DND-41 (cell line): Measurements from ENCODE around the gene SNRPA1.

Experiments
- ATAC-seq: fragments of 200-7000 bp; cut with Tn5 transposase; 3 replicates; pipeline ENCODE4 v1.9.1; 2021; ENCODE audit warnings: low read depth; ENCODE audit not compliant: insufficient read depth
- DNase-seq: peaks from one replicate; pipeline ENCODE4 v3.0.0-alpha.2; 2020
- H2AFZ ChIP-seq: 2 replicates; pipeline ENCODE4 v1.6.0; 2012; ENCODE audit warnings: low read depth, low read length
- H3K27ac ChIP-seq: 2 replicates; pipeline ENCODE4 v1.5.1; 2012; ENCODE audit warnings: low read length, inconsistent platforms
- H3K27me3 ChIP-seq: fragments of 200-600 bp; sonication (generic); 2 replicates; pipeline ENCODE4 v1.6.0; 2012; ENCODE audit warnings: low read length, mild to moderate bottlenecking, inconsistent platforms; ENCODE audit not compliant: insufficient read depth, poor library complexity
- H3K36me3 ChIP-seq: 2 replicates; pipeline ENCODE4 v1.5.1; 2012; ENCODE audit warnings: low read length, inconsistent platforms; ENCODE audit not compliant: insufficient read depth
- H3K4me1 ChIP-seq: 2 replicates; pipeline ENCODE4 v1.5.1; 2012; ENCODE audit warnings: mild to moderate bottlenecking, low read length; ENCODE audit not compliant: insufficient read depth
- H3K4me2 ChIP-seq: 2 replicates; pipeline ENCODE4 v1.6.0; 2012; ENCODE audit warnings: mild to moderate bottlenecking, moderate library complexity, low read length, inconsistent platforms; ENCODE audit not compliant: insufficient read depth
- H3K4me3 ChIP-seq, 2 experiments: fragments of 200-600 bp in 1 of 2; shearing (Covaris generic) in 1 of 2; 2 replicates each; pipeline ENCODE4 v1.5.1; 2012 to 2016; ENCODE audit warnings: inconsistent platforms in 2 of 2, low read length in 2 of 2, mild to moderate bottlenecking in 2 of 2, low read depth in 1 of 2, moderate library complexity in 1 of 2
- H3K79me2 ChIP-seq: 2 replicates; pipeline ENCODE4 v1.6.0; 2012; ENCODE audit warnings: low read length, inconsistent platforms; ENCODE audit not compliant: insufficient read depth
- H3K9ac ChIP-seq: 2 replicates; pipeline ENCODE4 v1.6.0; 2012; ENCODE audit warnings: low read depth, mild to moderate bottlenecking, inconsistent platforms, low read length, moderate library complexity
- H3K9me3 ChIP-seq: 2 replicates; pipeline ENCODE4 v1.5.1; 2012; ENCODE audit warnings: low read length, moderate library complexity, mild to moderate bottlenecking, inconsistent platforms; ENCODE audit not compliant: insufficient read depth, severe bottlenecking
- H4K20me1 ChIP-seq: 2 replicates; pipeline ENCODE4 v1.6.0; 2012; ENCODE audit warnings: low read length; ENCODE audit not compliant: insufficient read depth
- EZH2 ChIP-seq: IDR thresholded peaks from 3 replicates; pipeline ENCODE4 v1.6.1; 2012; ENCODE audit warnings: borderline replicate concordance, low read depth, mild to moderate bottlenecking, moderate library complexity, low read length, inconsistent platforms; ENCODE audit not compliant: severe bottlenecking
- TF ChIP-seq, protein P1 (sequence below): IDR thresholded peaks from 2 replicates; pipeline ENCODE4 v1.5.1; 2012; ENCODE audit warnings: borderline replicate concordance, low read length, moderate library complexity, mild to moderate bottlenecking; ENCODE audit not compliant: poor library complexity, severe bottlenecking; ENCODE audit errors: extremely low read depth

Gene SNRPA1

DNA sequence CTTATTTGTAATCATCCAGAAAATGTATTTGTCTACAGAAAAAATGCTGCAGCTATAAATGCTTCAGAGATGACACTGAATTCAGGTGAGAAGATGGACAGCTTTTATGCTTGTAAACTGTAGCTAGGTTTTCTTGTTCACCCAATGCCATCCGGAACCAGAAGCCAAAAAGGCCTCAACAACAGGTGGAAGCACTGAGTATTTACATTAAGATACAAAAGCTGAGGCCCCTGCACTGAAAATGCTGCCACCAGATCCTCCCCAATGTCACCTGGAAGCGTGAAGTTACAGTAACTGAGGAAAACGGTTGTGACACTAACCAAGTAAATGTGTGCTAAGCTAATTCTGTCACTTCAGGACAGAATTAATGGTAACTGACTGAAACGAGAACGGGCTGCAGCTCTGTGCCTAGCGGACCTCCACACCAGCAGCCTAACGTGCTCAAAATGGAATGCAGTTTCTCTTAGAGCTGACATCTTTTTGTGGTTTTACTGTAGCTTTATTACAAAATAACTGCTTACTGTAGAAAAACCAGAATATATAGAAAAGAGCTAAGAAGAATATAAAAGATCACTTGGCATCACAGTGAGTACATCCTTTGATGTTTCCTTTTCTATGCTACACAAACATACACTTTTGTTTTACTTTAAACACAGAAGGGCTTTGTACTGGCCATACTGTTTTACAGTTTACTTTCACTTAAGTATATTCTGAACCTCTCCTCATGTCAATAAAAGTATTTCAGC is 50.8 kb downstream of the SNRPA1 start:
- Histone ChIP-seq H3K4me1 (peaks cover 75% of the 10 kb centered on the region), H3K4me3 (no peak overlapping the region), H2AFZ (no peak overlapping the region), H3K36me3 (peaks cover 15% of the 10 kb centered on the region), H4K20me1 (peaks cover 18% of the 10 kb centered on the region), H3K27ac (peak overlapping the region; percentile 89), H3K27me3 (no peaks in the 10 kb centered on the region), H3K9me3 (no peaks in the 10 kb centered on the region), H3K4me2 (peak overlapping the region; percentile 50), H3K79me2 (peaks cover 95% of the 10 kb centered on the region), H3K9ac (peak overlapping the region; percentile 20; the same call in 1 of the 2 replicates)
- DNase-seq (peak; percentile 14), ATAC-seq (0 out of 3 replicates have a peak, but pooled peaks have one; percentile 17)
- TF ChIP-seq, protein P1, sequence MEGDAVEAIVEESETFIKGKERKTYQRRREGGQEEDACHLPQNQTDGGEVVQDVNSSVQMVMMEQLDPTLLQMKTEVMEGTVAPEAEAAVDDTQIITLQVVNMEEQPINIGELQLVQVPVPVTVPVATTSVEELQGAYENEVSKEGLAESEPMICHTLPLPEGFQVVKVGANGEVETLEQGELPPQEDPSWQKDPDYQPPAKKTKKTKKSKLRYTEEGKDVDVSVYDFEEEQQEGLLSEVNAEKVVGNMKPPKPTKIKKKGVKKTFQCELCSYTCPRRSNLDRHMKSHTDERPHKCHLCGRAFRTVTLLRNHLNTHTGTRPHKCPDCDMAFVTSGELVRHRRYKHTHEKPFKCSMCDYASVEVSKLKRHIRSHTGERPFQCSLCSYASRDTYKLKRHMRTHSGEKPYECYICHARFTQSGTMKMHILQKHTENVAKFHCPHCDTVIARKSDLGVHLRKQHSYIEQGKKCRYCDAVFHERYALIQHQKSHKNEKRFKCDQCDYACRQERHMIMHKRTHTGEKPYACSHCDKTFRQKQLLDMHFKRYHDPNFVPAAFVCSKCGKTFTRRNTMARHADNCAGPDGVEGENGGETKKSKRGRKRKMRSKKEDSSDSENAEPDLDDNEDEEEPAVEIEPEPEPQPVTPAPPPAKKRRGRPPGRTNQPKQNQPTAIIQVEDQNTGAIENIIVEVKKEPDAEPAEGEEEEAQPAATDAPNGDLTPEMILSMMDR: no peak
- no peak for TF ChIP-seq EZH2

DNA sequence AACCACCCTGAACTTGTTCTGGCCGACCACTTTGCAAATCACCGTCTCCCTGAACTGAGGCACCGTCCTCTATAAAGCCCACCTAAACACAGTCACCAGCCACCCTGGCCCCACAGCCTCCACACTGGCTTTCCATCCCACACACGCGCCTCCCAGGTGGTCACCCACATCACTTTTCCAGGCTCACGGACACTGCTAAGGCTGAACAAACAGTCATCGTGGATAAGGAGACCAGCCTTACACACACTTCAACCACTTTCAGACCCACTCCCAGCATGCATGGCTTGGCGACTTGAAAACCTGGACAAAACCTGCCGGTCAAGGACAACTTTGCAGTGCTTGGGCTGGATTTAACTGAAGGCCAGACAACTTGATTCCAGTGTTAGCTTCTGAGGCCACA is 51.6 kb downstream of the SNRPA1 start:
- peaks cover 68% of the 10 kb centered on the region for H3K4me1 ChIP-seq
- ATAC-seq: no peak
- DNase-seq: no peak
- H3K27ac ChIP-seq: peak overlapping the region; percentile 89
- H3K9ac ChIP-seq: peak overlapping the region; percentile 41; the same call in 1 of the 2 replicates
- H2AFZ ChIP-seq: no peak overlapping the region
- no peak overlapping the region for H3K4me3 ChIP-seq
- H3K9me3 ChIP-seq: no peaks in the 10 kb centered on the region
- H3K79me2 ChIP-seq: peaks cover 97% of the 10 kb centered on the region
- no peaks in the 10 kb centered on the region for H3K27me3 ChIP-seq
- peak overlapping the region; percentile 53 for H3K4me2 ChIP-seq
- H4K20me1 ChIP-seq: peaks cover 18% of the 10 kb centered on the region
- TF ChIP-seq EZH2: no peak
- TF ChIP-seq, protein P1: no peak
- H3K36me3 ChIP-seq: peaks cover 15% of the 10 kb centered on the region

DNA sequence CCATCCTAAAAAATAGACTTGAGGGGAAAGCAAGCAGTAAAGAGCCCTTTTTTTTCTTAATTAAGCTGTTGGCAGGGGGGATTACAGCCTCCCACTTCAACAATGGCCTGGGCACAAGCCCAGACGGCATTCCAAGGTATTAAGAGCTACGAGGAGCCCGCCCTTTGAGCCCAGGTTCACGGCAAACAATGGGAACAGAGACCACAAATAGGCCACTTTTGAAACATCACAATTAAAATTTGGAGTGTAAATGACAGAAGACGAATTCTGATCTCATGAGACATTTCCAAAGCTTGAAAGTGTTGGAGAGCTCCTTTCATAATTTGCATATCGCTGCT is 52.1 kb downstream of the SNRPA1 start:
- H3K4me3 ChIP-seq: no peak overlapping the region; a peak in 1 of 4 replicates
- H3K4me1 ChIP-seq: peaks cover 64% of the 10 kb centered on the region
- H3K79me2 ChIP-seq: peaks cover 97% of the 10 kb centered on the region
- peak overlapping the region; percentile 53 for H3K4me2 ChIP-seq
- H2AFZ ChIP-seq: no peak overlapping the region
- no peak for DNase-seq
- no peak for TF ChIP-seq EZH2
- TF ChIP-seq, protein P1: no peak
- peaks cover 18% of the 10 kb centered on the region for H4K20me1 ChIP-seq
- no peaks in the 10 kb centered on the region for H3K9me3 ChIP-seq
- H3K36me3 ChIP-seq: peaks cover 12% of the 10 kb centered on the region
- peak overlapping the region; percentile 41 for H3K9ac ChIP-seq
- ATAC-seq: no peak
- peak overlapping the region; percentile 89 for H3K27ac ChIP-seq
- no peaks in the 10 kb centered on the region for H3K27me3 ChIP-seq
